Measurements from ENCODE around the gene ARHGEF28.

DNA sequence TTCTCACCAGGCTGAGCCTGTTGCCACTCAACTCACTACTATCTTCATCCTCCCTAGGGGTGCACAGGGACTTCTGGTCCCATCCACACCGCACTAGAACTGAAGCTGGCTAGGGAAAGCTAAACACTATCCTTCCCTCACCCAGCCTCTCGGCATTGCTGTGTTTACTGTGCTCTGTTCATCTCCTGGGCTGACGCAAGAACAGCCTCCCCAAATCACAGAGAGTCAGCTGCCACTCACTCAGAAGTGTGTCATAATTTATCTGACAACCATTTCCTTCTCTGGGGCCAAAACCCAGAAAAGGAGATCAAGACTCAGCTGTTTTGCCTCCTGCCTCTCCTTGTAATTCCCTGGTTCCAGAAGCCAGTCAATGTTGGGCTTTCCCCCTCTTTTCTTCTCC is 92.8 kb downstream of the ARHGEF28 start:
- no peak for TF ChIP-seq POLR2A (IDR thresholded peaks at IDR 0.05)
- TF ChIP-seq CTCF (IDR thresholded peaks at IDR 0.05): no peak
